GM18517 (cell line): Measurements from ENCODE around the gene C5orf15.
A peak's percentile ranks its signal among the peaks of the same experiment; 100 is the strongest.
"Not testable (repeated sequence)": the region's sequence is repeated elsewhere in the genome, so short reads cannot be mapped to it uniquely, and the experiment has no call there.

Experiments used
- ATAC-seq: cut with Tn5 transposase; IDR thresholded peaks from one replicate; pipeline ENCODE4 v1.9.1; 2021; ENCODE audit warnings: mild to moderate bottlenecking, moderate library complexity; ENCODE audit not compliant: unreplicated experiment

The C5orf15 gene

GRCh38 chr5:133938929-133939328, 29.5 kb downstream of the C5orf15 start:
- ATAC-seq, result peak; percentile 59

GRCh38 chr5:133938039-133938821, 30.2 kb downstream of the C5orf15 start:
- ATAC-seq, result no peak

GRCh38 chr5:133937628-133938027, 30.8 kb downstream of the C5orf15 start:
- ATAC-seq, result not testable (repeated sequence)

GRCh38 chr5:133936651-133937015, 31.8 kb downstream of the C5orf15 start:
- no peak for ATAC-seq

GRCh38 chr5:133935991-133936650, 32.3 kb downstream of the C5orf15 start:
- not testable (repeated sequence) for ATAC-seq

- ATAC-seq, result no peak
These were observed 32.8 kb downstream of the C5orf15 start for GRCh38 chr5:133935667-133935940.

- no peak for ATAC-seq
These were observed 33.4 kb downstream of the C5orf15 start for GRCh38 chr5:133934822-133935666.

- no peak for ATAC-seq
These were observed 34.1 kb downstream of the C5orf15 start for GRCh38 chr5:133934311-133934710.

GRCh38 chr5:133933670-133934295, 34.6 kb downstream of the C5orf15 start:
- ATAC-seq, result no peak

- ATAC-seq, result no peak
These were observed 35.3 kb downstream of the C5orf15 start for GRCh38 chr5:133933169-133933509.

GRCh38 chr5:133932441-133933168, 35.8 kb downstream of the C5orf15 start:
- no peak for ATAC-seq

GRCh38 chr5:133931546-133931945, 36.9 kb downstream of the C5orf15 start:
- ATAC-seq, result no peak

- ATAC-seq, result no peak
These were observed 37.7 kb downstream of the C5orf15 start for GRCh38 chr5:133930813-133931090.

GRCh38 chr5:133930061-133930812, 38.2 kb downstream of the C5orf15 start:
- peak; percentile 39 for ATAC-seq

- peak; percentile 42 for ATAC-seq
These were observed 39.6 kb downstream of the C5orf15 start for GRCh38 chr5:133928587-133929393.

- no peak for ATAC-seq
These were observed 40.9 kb downstream of the C5orf15 start for GRCh38 chr5:133927300-133928180.

- ATAC-seq, result no peak
These were observed 41.7 kb downstream of the C5orf15 start for GRCh38 chr5:133926489-133927299.
